ENCODE measurements around the gene TNRC18.
"Not testable (repeated sequence)": the region's sequence is repeated elsewhere in the genome, so short reads cannot be mapped to it uniquely, and the experiment has no call there.

Gene TNRC18

DNA sequence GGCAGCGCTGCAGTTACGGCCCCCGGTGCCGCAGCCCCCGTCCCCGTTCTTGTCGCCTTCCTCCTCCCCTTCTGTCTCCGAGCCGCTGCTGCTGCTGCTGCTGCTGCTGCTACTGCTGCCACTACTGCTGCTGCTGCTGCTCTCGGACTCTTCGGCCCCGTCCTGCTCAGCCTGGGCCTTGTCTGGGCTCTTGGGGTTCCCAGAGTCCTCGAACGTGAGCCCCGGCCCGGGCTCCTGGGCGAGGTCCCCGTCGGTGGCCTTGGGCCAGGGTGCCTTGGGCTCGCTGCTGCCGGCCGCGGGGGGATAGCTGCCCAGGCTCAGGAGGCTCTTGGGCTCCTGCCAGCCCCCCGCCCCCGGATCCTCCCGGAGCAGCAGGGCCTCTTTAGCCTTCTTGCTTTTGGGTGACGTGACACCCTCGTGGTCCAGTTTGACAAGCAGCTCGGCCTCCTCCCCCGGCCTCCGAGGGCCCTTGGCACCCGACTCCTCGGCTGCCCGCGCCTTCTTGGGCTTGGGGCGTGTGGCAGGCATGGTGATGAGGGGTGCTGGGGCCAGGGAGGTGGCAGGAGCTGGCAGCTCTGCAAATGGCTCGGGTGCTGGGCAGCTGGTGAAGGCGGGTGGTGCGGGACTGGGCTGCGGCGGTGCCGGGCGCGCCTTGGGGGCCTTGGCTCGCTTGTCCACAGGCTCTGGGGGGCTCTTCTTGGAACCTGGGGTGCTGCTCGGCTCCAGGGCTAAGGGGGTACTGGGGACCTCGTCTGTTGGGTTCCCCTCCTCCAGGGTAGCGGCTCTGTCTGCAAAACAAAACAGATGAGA is 110.4 kb downstream of the TNRC18 start:
- DNase-seq = not testable (repeated sequence)

DNA sequence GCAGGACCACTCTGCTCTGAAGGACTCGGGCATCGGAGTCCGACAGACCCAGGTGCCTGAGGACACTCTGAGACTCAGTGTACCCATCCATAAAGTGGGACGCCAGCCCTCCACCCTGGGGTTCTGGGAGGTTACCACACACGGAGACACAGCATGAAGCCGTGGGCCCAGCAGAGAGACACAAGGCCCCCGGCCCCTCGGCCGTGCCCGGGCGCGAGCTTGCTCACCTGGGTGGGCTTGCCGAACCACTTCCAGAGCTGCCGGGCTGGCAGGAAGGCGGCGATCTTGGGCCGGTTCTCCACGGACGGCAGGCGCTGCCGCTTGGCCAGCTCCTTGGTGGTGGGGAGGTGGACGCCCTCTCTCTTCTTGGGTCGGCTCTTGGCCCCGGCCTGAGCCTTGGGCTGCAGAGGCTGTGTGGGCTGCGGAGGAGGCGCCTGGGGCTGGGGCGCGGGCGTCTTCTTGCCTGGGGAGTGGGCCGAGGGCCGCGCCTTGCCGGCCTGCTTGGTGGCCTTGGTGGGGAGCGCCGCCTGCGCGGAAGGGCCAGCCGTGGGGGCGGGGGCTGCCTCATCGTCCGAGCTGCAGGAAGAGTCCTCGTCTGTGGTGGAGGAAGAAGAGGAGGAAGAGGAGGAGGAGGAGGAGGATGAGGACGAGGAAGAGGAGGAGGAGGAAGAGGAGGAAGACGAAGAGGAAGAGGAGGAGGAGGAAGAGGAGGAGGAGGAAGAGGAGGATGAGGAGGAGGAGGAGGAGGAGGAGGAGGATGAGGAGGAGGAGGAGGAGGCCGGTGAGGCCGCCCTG is 111.2 kb downstream of the TNRC18 start:
- not testable (repeated sequence) for DNase-seq

DNA sequence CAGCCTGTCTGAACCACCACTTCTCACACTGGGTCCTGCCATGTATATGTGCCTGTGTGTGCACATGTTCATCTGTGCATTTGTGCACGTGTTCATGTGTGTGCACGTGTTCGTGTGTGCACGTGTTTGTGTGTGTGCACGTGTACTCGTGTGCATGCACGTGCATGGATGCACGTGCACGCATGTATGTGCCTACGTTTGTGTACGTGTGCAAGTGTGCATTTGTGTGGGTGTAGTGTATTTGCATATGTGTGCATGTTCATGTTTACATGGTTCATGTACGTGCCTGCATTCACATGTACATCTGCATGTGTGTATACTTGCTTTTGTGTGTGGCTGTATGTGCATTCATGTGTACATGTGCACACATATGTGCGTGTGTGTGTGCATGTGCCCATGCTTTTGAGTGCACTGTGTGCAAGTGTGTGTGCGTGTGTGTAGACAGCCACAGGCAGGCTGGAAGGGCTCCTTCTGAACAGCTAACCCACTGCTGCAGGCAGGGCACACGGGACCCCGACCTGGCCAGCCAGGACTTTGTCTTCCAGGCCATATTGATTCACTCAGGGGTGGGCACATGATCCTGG is 112.7 kb downstream of the TNRC18 start:
- DNase-seq = no peak

DNA sequence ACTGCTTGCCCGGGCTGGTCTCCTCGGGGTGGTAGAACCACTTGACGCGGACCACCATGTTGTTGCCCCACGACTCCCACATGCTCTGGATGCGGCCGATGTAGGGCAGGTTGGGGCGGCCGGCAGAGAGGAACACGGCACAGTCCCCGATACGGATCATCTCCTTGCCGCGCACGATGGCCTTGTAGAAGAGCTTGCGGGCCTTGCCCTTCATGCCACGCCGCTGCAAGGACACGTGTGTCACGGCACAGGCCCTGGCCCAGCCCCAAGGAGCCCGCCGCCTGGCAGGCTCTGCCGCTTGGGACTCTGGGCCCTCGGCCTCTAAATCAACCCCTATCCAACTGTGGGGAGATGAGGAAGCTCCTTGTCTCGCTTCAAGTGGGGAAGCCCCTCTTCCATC is 114.5 kb downstream of the TNRC18 start:
- DNase-seq = no peak

DNA sequence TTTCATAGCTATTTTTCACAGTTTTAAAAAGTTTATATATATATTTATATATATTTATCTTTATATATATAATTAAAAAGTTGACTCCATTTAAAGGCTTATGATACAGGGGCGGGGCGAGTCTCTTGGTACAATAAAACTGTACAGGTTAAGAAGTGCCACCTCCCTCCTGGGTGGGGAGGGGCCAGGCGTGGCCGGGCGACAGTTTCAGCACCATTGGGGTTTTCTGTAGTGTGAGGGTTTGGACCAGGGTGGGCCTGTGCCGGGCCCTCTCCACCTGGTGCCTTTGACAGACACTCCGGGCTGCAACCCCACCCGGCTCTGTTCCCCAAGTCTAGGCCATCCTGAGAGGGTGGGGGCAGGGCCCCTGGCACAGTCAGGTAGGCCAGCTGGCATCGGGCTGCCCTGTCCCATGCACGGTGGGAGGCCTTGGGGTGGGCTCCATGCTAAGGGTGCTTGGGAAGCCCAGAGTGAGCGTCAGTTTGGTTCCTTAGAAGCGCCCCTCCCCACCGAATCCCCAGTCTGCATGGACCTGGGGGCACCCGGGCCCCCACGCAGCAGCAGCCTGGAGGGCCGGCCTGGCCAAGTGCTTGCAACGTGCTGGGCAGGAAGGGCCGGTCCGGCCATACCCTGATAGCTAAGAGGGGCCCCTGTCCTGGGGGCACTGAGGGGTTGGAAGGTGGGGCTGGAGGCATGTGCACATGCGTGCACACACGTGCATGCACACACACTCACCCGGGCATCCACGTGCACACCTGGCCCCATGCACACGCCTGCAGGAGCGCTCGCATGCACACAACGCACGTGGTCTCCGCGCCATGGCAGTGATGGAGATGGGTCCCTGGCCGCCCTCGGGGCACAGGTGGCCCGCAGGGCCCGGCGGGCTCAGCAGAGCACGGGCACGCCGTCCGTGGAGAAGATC is 116.2 kb downstream of the TNRC18 start:
- not testable (repeated sequence) for DNase-seq

DNA sequence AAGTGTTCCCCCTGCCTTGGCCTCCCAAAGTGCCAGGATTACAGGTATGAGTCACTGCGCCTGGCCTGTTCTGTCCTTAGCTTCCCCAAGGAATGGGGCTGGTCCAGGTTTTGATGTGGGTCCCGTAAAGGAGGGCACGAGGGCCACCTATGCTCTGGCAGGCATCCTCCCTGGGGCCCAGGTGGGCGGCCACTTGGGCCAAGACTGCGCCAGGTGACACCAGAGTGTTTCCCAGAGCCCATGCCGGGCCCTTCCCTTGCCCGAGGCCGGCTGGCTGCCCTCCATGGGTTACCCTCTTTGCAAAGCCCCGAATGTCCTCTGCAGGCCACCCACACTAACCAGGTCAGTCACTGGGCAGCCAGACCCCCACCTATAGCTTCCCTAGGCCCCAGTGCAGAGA is 118.6 kb downstream of the TNRC18 start:
- DNase-seq = not testable (repeated sequence)

DNA sequence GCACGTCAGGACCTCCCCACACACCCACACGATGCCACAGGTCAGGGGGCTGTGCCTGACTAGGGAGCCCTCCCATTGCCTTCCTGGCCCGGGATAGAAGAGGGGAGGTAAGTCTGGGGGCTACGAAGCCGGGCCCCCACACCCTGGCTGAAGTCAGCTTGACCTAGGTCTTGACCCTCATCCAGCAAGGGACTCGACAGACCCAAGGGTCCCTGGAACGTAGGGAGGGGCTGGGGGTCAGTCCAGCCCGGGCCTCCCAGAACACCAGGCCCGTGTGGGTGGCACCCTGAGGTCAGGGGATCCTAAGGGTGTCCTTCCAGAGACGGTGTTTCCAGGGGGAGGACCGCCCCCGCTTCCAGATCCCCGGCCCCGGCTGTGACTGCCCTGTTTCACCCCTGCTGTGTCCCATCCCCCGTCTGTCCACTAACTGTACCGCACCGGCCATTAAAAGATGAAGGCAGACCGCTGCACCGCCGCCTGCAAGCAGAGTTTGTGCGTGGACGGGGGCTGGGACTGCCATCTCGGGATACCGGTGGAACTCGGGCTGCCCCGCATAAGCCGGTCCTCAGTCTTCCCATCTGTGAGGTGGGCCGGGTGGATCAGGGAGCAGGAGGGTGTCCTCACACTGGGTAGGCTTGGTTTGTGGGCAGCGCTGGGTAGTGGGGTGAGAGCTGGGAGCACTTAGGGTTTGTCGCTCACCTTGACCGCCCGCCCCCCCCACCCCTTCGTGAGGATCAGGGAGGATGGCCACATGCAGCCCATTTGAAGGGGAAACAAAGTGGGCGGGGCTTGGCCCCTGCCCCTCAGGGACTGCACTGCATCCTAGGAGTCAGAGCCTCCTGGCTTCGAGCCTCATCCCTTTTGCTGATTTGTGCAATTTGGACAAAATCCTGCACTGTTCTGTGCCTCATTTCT is 119.8 kb downstream of the TNRC18 start:
- no peak for DNase-seq

DNA sequence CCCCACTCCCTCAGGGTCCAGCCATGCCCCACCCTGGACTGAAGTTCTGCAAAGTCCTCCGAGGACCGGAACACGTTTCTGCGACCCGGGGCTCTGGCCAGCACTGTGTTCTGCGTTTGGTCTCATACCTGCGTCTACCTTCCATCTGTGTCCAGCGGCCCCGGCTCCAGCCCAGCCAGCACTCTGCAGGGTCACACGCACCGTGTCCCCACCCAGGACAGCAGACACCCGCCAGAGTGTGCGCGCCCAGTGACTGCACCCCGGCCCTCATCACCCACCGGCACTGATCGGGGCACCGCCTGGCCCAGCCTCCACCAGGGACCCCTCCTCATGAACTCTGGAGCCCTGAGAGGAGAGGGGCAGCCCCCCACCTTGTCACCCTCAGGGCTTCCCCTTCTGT is 120.6 kb downstream of the TNRC18 start:
- DNase-seq = no peak

DNA sequence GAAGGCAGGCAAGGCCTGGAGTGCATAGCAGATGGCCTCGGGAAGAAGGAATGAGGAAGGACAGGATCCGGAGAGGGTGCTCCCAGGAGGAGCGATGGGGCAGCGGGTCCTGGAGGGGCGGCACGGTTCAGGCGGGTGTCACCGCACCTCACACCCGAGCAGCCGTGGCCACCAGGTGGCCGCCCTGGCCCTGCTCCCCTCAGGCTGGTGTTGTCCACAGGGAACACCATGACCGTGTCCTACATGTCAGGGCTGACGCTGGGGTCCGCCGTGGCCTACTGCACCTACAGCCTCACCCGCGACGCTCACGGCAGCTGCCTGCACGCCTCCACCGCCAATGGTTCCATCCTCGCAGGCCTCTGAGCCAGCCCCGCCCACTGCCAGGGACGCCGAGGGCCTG is 121.1 kb downstream of the TNRC18 start:
- no peak for DNase-seq

DNA sequence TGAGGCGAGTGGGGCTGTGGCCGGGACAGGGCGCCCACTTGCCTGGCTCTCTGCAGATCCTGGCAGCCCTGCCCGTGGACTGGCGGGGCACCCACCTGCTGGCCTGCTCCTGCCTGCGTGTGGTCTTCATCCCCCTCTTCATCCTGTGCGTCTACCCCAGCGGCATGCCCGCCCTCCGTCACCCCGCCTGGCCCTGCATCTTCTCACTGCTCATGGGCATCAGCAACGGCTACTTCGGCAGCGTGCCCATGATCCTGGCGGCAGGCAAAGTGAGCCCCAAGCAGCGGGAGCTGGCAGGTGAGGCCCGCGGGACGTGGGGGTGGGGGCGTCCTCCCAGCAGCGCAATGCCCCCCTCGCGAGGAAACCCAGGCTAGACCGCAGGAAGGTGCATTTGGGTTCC is 123.3 kb downstream of the TNRC18 start:
- no peak for DNase-seq

DNA sequence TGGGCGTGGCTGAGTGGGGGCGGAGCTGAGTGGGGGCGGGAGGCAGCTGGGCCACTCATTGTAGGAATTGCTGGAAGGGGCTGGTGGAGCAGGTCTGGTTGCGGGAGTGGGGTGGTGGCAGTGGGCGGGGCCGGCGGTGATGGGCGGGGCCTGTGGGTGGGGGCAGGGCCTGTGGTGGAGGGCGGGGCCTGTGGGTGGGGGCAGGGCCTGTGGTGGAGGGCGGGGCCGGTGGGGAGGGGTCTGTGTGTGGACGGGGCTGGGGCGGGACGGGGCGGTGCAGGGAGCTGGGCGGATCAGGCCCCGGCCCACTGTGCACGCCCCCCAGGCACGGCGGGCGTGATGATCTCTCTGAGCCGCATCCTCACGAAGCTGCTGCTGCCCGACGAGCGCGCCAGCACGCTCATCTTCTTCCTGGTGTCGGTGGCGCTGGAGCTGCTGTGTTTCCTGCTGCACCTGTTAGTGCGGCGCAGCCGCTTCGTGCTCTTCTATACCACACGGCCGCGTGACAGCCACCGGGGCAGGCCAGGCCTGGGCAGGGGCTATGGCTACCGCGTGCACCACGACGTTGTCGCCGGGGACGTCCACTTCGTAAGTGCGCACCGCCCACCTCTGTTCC is 126.9 kb downstream of the TNRC18 start:
- no peak for DNase-seq

DNA sequence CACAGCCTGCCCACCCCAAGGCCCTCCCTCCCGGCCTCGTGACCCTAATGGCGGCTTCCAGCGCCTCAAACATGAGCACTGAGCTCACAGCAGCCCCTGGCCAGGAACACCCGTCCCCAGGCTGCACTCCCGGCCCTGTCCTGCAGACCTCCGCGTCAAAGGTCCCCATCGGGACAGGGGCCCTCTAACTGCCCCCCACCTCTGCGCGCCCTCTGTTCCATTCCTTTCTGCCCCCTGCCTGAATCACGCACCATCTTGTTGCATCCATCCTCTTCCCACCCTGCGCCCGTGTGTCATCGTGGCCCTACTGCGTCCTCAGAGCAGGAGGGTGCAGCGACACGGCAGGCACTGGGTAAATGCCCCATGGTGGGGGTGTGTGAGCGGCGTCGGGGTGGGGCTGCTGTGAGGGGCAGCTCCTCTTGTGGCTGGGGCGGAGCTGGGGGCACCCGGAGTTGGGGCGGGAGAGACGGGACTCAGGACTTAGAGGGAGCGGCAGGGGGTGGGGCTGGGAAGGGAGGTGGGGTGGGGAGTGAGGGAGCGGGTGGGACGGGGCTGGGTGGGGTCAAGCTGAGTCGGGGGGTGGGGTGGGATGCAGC is 127.5 kb downstream of the TNRC18 start:
- no peak for DNase-seq

DNA sequence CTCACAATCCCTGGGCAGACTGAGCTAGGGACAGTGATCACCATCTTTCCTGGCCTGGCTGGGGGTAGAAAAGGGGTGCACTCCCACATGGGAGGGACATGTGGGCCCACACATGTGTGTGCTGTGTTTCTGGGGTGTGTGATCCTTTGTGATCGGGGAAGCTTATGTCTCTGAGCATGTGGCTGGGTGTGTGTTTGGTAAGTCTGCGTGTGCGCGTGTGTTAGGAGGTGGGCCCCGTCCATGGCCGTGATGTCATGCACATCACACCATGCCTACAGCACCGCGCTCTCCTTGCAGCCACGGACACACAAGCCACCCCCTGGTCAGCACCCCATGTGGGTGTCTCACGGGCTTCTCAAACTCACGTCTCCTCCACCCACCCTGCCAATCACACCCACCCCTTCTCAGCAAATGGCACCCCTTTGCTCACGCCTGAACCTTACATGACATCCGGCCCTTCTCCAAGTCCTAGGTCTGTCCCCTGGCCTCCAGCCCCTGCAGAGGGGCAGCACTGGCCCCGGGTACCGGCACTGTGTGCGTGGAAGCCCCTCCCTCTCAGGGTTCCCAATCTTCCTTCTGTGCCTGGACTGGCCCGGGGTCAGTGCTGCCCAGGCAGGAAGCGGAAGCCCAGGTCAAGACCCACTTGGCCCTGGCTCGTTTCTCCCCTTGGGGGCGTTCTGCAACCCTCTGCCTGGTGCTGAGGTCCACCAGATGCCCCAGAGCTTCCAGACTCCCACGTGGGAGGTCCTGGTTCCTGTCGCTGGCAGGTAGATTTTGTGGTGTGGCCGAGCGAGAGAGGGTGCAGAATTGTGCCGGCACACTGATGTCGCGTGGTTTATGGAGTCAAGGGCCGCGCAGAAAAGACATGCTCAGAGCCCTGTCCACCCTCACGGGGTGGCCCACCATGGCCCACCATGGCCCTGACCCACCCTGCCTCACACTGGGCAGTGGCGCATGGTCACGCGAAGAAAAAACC is 128.3 kb downstream of the TNRC18 start:
- no peak for DNase-seq

DNA sequence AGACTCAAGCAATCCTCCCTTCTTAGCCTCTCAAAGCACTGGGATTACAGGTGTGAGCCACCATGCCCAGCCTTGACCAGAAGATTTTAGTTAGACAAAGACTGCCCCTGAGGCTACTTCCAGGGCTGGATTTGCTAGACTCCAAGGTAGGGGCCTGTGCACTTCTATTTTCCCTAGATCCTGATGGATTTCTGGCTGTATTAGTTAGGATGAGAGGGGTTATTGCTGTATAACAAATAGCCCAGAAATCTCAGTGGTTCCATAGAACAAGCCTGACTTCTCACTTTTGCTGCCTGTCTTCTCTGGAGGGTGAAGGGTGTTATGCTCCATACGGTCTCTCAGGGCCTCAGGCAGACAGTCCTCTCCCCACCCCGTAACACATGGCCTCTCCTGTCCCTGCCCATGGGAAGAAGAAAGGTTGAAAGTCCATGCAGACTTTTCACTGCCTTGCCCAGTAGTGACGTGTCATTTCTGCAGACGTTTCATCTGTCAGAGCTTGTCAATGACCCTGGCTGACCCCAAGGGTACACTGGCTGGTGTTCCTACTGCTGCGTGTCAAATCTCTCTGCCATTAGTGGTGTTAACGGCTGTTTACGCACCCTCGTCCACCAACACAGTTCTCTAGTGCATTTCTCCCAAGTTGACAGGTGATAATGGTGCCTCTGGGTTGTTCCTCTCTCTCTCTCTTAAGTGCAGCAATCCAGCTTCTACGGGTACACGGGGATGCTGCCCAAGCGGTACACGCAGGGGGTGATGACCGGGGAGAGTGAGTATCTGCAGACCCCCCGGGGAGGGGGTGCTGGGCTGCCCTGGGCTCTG is 129.3 kb downstream of the TNRC18 start:
- DNase-seq = no peak

DNA sequence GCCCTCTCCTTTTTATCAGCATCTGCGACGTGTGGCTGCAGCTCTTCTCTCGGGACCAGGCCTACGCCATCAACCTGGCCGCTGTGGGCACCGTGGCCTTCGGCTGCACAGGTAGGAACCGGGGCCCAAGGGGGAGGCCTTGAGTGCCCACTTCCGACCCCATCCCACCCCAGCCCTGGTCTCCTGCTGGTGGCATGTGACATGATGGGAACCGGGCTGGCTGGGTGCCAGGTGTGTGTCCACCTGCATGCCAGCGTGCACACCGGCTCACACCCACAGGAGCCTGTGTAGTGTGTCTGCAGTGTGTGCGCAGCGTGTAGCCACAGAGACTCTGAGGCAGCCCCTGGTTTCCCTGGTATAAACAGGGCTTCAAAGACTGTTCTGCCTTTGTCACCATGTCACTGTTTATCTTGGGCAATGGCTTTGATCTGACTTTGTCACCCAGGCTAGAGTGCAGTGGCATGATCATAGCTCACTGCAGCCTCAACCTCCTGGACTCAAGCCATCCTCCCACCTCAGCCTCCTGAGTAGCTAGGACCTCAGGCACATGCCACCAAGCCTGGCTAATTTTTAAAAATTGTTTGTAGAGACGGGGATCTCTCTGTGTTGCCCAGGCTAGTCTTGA is 131.8 kb downstream of the TNRC18 start:
- not testable (repeated sequence) for DNase-seq

DNA sequence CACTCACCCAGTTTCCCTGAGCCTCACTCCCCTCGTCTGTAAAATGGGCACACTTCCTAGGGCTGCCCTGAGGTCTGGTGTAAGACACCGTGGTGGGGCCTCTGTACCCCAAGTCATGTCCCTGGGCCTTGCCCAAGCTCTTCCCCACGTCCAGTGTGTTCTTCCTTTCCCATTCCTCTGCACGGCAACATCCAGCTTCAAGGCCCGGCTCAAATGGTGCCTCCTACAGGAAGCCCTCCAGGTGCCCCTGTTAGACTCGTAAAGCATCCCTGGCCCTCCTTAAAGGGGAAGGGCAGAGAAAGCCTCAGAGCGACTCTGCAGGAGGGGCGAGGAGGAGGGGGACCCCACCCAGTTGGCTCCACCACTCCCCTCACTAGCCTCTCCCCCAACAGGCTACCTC is 132.3 kb downstream of the TNRC18 start:
- DNase-seq = no peak

DNA sequence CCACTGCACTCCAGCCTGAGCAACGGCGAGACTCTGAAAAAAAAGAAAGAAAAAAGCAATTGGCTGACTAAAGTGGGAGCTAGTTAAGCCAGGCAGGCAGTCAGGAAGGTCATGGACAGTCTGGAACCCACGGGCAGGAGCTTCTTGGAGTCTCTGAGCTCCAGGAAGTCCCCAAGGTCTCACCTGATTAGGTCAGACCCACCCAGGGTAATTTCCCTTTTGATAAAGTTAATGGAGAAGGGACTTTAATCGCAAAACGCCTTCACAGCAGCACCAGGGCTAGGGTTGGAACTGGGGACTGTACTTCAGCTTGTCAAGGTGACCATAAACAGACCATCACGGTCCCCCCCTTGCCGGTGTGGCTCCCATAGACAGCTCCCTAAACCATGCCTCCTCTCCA is 134.3 kb downstream of the TNRC18 start:
- DNase-seq = no peak

DNA sequence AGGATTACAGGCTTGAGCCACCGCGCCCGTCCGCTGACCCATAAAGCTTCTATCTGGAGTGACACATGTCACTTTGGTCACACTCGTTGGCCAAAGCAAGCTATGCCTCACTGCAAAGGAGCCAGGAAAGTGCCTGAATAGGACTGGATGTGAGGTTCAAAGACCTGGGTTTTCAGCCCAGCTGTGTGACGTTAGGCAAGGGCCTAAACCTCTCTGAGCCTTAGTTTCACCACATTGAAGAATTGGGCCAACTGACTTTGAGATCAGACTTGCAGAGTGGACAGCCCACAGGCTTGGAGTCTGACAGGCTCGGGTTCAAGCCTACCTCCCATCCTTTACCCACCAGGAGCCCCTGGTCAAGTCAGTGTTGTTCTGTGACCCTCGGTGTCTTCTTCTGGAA is 135.1 kb downstream of the TNRC18 start:
- DNase-seq = not testable (repeated sequence)

Data from NCI-H1436 (cell line).